NOMO-1 treated with DMSO at 0.1 percent for 48 hours (cell line): ENCODE data around the gene NFKBIE.
"Not testable (repeated sequence)": the region's sequence is repeated elsewhere in the genome, so short reads cannot be mapped to it uniquely, and the experiment has no call there.

Experiments used
- DNase-seq: peaks from one replicate; lab custom pipeline; 2025; ENCODE audit not compliant: unreplicated experiment; lab: John Stamatoyannopoulos, UW

Gene NFKBIE, protein sequence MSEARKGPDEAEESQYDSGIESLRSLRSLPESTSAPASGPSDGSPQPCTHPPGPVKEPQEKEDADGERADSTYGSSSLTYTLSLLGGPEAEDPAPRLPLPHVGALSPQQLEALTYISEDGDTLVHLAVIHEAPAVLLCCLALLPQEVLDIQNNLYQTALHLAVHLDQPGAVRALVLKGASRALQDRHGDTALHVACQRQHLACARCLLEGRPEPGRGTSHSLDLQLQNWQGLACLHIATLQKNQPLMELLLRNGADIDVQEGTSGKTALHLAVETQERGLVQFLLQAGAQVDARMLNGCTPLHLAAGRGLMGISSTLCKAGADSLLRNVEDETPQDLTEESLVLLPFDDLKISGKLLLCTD

GRCh38 chr6:44265007-44265721 is at the start of gene NFKBIE:
Gene NFKBIE, minus strand, starts transcription at chr6:44265551. Its CDS starts 205 bp downstream, at chr6:44265346.
- DNase-seq = peak; percentile 56

DNA sequence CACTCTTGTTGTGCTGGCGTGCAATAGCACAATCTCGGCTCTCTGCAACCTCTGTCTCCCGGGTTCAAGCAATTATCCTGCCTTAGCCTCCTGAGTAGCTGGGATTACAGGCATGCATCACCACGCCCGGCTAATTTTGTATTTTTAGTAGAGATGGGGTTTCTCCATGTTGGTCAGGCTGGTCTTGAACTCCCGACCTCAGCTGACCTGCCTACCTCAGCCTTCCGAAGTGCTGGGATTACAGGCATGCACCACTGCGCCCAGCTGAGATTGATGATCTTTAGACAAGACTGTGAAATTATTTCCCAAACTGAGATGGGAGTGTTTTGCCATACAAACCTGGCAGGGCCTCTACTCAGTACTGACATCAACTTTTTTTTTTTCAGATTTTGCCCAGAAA is 49.3 kb upstream of the NFKBIE start:
- not testable (repeated sequence) for DNase-seq

DNA sequence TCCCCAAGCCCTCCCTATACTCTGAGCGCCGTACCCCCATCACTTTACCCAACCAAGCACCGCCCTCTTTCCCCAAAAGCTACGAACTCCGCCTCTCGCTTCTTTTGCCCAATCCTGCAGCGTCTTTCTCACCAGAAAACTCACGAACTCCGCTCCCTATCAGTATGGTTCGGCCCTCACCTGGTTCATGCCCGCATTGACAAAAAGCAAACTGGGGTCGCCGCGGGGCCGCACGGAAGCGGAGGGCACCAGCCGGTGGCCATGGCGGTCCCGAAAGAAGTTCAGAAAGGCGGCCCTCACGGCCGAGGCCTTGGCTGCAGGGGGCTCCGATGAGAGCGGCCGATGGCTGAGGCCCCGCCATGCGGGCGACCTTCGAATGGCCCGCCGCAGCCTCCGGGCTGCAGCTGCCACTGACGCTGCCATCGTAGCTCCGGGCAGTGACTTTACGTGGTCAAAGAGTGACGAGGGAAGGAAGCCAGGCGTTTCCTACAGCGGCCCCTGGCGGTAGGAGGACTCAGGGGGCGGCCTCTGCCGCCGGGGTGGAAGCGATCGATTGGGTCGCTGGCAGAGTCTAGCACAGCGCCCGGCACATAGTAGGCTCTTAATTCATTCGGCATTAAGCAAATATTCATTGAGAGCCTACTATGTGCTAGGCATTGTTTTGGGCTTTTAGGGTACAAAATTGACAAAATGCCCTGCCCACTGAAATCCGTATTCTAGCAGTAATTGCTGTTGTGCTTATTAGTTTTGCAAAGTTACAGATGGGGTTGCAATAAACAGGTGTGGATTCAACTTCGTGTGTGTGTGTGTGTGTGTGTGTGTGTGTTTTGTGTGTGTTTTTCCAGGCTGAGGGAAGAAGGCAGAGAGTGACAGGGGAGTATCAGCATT is 47.8 kb upstream of the NFKBIE start, which contains the start of gene AARS2:
AARS2 (minus strand) TSS at position 447 of the 888 bp plus-strand sequence; CDS start at position 423, 24 bp downstream.
- peak; percentile 83 for DNase-seq

DNA sequence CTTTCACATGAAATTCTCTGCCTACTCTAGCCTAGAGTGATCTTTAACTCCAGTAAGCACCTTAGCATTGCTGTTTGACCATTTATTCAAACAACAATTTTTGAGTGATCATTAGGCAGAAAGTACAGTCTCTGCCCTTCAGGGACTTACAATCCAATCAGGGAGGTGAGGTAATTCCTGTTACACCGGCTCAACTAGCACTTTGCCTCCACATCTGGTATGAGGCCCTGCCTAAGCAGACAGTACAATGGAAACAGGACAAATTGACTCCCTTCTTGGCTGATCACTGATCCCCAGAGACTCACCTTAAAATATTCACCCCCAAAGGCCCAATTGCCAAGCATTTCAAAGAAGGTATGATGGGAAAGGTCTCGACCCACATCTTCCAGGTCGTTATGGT is 46.4 kb upstream of the NFKBIE start:
- DNase-seq = no peak

- DNase-seq = no peak
Measured at GRCh38 chr6:44311304-44311703, 46.0 kb upstream of the NFKBIE start.

- DNase-seq = no peak
Measured at GRCh38 chr6:44310241-44310640, 44.9 kb upstream of the NFKBIE start.

- DNase-seq = no peak
Measured at GRCh38 chr6:44309631-44310030, 44.3 kb upstream of the NFKBIE start.

- DNase-seq = no peak
Measured at GRCh38 chr6:44309092-44309491, 43.7 kb upstream of the NFKBIE start.

DNA sequence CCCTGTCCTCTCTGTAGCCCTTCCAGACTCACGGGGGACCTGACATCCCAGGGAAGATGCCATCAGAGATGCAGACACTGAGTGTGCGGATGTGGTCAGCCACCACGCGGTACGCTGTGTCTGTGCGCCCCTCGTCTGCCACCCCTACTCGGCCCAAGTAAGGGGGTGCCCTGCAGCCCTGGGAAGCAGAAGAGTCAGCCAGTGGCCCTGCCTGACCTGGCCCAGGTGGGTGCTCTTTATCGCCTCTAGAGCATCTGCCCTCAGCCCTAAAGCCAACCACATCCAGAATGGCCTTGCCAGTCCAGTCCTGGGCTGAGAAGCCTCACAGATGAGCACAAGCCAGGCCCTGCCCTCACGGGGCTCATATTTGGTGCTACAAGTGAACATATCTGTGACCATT is 41.9 kb upstream of the NFKBIE start:
- no peak for DNase-seq

GRCh38 chr6:44306710-44307109 is 41.4 kb upstream of the NFKBIE start:
- no peak for DNase-seq

GRCh38 chr6:44305200-44305725 is 39.9 kb upstream of the NFKBIE start:
- DNase-seq = no peak

DNA sequence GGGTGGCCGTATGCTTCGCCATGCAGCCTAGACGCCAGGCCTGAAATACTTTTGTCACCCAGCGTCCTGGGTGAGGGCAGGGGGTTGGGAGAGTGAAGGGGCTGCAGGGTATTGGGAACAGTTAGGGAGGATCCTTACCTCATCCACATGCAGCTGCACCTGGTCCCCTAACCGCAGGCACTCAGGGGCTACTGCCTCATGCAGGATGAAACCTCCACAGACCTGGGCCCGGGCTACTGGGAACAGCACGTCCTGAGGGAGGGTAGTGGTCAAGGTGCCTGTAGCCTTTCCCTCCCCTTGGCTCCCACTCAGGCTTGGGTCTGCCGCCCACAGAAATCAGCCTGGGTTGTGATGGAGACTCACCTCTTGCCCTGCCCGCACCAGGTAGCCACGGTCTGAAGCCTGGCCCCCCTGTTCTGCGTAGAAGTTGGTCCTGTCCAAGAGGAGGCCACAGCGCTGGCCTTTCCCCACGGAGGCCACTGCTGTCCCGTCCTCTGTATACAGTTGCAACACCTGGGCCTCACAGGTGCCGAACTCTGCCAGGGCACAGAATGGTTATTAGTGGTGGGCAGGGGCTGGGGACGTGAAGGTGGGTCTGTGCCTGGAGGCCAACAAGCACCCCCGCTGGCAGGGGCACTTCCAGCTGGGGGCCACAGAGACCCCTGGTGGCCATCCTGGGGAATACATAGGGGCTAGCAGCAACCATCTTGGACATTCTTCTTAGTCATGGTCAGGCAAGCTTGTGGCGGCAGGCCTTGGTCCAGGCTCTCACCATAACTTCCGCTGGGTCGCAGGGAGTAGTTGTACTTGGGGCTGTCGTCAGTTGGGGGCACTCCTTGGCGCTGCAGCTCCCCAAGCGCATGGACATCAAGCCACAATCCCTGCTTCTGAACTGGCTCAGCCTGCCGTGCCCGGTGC is 39.2 kb upstream of the NFKBIE start:
- peak; percentile 29 for DNase-seq

- DNase-seq = no peak
Measured at GRCh38 chr6:44303842-44304241, 38.5 kb upstream of the NFKBIE start.

DNA sequence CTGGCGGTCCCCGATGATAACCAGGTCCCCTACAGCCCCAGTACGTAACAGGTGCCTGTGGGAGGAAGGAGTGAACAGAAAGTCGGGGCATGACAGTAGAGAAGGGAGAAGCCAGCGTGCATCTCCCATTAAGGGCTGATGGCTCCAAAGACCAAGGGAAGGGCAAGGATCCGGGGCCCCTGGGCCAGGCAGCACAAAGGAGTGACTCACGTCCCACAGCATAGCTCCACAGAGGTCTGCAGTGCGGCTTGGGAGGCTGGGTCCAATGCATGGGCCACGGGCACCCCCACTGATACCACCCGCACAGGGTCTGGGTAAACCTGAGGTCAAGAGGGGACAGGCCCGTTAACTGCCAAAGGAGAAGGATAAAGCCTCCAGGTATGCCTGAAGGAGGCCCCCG is 37.5 kb upstream of the NFKBIE start:
- DNase-seq = no peak

- DNase-seq = no peak
Measured at GRCh38 chr6:44301782-44302564, 36.6 kb upstream of the NFKBIE start.

GRCh38 chr6:44301106-44301505 is 35.8 kb upstream of the NFKBIE start:
- no peak for DNase-seq

DNA sequence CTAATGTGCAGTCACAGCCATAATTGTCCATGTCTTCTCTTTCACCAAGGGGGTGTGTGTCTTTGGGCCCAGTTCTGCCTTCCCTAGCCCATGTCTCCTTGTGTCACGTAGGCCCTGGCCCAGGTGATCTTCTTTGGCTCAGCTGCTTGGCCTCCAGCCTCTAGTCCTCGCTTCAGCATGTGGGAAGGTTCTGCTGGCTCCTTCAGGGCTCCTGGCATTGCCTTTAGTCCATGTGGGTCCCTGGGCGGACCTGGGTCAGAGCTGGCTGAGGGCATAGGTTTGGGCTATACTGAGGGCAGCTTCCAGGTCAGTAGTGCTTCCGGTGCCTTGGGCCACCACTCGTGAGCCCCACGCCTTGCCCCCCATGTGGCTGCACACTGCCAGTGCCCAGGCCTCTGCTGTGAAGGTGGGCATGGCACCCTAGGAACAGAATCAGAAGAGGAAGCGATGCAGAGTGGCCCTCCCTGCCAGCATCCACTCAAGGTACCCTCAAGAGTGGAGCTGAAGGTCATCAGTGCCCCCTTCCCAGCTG is 35.0 kb upstream of the NFKBIE start:
- DNase-seq = no peak

GRCh38 chr6:44298864-44299263 is 33.5 kb upstream of the NFKBIE start:
- no peak for DNase-seq
